GM18870 (cell line): ENCODE measurements around the gene C15orf40.
"Not testable (repeated sequence)": the region's sequence is repeated elsewhere in the genome, so short reads cannot be mapped to it uniquely, and the experiment has no call there.

Experiments
- ATAC-seq: cut with Tn5 transposase; IDR thresholded peaks from one replicate; pipeline ENCODE4 v1.9.1; 2021; ENCODE audit warnings: moderate library complexity; ENCODE audit not compliant: unreplicated experiment

C15orf40 gene

DNA sequence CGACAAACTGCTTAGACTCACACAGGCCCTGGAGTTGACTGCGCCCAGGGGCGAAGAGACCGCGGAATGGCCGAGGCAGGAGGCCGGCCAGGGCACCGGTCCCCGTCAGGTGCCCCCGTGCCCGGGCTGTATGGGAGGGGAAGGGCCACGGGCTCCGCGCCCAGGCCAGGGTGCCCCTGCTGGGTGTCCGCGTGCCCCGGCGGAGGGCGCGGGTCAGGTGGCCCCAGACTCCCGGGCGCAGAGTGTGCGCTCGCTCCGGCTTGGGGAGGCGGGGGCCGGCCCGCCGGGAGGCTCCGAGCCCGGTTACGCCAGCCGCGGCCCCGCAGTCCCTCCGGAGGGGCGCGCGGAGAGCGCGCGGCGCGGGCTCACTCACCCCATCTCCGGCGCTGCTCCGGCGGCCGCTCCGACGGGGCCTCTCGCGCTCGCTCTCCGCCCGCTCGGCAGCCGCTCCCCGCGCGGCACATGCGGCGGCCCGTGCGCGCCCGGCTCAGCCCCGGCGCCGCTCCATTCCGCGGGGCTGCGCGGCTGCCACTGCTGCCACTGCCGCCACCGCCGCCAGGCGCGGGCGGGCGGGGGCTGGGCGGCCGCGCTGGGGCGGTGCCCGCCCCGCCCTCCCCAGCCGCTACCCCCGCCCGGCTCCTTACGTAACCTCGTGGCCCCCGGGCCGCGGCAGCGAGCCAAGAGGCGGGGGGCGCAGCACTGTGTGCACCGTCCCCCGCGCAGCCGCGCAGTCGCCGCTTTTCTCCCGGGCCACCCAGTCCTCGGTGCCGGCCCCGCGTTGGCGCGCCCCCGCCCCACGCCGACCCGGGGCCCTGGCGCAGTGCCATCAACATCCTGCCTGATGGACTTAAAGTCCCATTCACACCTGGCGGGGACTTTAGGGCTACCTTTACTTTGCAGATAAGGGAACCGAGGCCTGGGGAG lies 59.0 kb downstream of the C15orf40 start, which contains the start of gene HOMER2:
HOMER2 (minus strand) TSS at position 563 of the 924 bp plus-strand sequence; CDS start at position 378, 185 bp downstream.
- no peak for ATAC-seq

DNA sequence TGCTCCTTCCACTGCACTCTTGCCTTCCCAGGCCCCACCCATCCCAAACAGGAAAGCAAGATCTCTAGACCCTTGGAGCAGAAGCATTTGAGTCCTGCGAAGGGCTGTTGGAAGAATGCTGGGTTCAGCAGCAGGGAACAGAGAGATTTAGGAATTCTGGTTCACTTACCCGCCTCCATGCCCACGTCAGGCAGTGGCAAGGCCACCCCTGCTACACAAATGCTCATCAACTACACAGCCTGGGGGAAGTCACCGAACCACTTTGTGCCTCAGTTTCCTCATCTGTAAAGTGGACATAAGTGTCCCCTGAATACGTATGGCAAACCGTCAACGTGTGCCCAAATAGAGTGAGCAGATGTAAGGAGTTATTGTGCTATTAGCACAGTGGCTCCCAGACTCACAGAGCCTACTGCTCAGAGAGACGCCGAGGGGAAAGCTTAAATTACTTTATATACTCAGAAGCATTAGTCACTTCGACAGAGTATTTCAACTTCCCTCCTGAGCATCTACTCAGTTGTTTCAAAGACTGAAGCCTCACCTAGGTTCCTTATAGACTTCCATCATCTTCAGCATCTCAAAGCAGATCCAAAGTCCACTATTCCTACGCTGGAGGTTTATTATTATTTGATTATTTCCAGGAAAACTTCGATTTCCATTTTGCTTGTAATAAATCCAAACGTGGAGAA lies 59.8 kb downstream of the C15orf40 start:
- no peak for ATAC-seq

DNA sequence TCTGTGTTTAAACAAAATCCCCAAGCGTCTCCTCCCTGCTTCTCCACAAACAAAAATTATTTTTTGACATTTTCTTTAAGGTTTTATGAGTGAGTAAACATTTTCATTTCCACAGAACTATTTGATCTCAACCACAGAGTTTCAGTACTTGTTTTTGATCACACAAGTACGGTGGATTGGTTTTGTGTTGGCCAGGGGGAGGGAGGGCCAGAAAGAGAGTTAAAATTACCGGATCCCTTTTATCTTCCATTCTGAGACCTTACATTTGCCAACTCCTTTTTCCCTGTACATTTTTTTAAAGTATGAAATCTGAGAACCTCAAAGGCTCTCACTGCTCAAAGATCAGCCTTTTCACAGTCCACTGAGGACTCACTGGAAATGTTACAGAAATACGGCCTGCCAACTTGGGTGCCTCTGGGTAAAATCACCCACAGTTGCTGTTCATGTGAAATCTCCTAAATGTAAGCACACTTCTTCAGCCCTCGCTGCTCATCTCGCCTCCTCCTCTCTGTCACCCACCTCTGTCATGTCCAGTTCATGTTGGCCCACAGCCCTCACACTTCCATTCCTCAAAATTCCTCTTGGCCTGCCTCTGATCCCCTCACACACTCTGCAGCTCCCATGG lies 60.6 kb downstream of the C15orf40 start:
- ATAC-seq, result peak; percentile 59

DNA sequence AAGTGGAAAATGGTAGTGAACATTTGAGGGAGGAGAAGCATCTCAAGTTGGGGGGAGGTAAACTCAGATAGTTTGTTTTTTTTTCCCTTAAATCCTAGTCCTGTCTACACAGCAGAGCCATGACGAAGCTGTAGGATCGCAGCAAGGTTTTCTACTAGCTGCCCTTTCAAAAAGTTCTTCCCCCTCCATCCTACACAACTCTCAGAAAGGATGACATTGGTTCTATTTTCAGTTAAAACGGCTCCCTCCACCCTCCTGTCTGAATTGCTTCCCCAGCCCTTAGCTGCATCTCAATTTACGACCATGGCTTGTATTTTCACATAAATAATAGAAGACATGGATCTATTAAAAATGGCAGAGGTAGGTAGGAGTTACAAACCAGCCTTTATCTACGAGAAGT lies 61.1 kb downstream of the C15orf40 start:
- ATAC-seq, result peak; percentile 3

DNA sequence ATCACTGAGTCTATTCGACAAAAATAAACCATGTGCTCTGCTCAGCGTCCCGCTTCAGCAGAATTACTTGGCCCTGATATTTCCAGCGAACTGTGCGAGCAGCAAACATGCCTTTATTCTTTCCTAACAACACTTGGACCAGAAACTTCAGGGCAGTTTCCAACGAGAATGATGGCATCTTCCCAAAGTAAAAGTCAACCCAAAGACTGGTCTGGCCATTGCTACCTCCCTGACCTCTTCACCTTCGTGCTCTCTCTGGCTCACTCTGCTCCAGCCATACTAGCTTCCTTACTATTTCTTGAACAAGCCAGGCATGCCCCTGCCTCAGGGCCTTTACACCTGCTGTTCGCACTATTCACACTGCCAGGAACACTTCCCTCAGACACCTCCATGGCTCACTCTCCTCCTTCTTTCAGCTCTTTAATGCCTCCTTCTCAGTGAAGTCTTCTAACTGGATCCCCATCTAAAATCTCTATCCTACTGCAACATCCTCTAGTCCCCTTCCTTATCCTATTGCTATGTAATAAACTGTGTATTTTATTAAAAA lies 65.2 kb downstream of the C15orf40 start:
- ATAC-seq, result no peak

DNA sequence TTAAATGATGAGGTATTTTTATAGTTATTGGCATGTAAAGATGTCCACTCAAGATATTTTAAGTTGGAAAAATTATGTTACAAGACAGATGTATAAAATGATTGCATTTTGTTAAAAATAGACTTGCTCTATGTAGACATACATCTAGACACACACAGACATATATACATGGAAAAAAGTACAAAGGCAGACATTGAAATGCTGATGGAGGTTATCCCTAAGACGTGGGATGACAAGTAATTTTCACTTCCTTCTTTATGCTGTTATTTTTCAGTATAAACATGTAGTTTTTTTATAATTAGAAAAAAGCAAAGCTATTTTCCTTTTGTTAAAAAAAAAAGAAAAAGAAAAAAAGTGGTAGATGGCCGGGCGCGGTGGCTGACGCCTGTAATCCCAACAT lies 66.1 kb downstream of the C15orf40 start:
- ATAC-seq, result no peak

DNA sequence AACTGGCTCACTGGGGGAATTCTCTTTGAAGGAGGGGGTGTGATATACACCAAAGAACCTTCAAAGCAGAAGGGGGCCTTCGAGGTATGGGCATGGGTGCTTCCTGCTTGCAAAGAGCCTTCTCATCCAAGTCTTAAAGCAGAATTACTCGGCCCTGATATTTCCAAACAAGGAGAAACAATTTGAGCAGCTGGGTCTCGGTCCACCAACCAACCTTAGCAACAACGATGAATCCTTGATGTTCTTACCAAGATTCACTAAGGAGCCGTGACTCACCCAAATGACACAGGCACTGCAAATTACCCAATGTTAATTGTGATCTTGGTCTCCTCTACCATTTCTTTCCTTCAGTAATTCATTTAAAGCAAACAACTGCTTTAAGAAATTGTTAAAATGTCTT lies 66.6 kb downstream of the C15orf40 start:
- ATAC-seq, result no peak

DNA sequence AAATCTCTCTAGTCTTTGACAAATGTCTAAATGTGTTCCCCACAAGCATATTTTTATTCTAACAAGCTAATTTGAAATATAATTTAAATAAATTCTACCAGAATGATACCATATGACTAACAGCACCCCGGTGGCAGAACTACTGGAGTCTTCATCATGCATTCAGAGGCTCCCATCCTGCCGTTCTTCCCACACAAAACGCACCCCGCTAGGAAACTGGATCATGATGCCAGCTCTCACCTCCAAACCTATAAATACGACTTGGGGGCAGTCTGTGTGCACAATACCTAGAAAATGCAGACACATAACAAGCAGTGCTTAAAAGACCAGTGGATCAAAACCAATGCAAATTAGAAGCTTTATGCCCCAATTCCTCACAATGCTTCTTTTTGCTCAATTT lies 67.4 kb downstream of the C15orf40 start:
- no peak for ATAC-seq

DNA sequence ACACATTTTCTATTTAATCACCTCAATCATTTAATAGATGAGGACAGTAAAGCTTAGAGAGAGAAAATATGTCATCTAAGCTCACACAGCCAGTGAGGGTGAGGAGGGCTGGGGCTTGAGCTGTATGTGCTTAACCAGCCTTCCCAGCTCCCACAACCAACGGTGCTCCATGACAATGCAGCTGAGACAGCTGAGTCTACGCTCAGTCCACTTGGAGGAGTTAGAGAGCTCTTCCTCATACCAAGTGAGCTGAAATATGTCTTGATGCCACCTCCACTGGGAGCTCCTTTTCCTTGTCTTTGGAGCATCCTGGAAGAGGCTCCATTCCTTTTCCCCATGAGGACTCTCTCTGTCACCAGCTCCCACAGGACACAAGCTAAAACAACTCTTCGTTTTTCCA lies 68.3 kb downstream of the C15orf40 start:
- ATAC-seq, result no peak

DNA sequence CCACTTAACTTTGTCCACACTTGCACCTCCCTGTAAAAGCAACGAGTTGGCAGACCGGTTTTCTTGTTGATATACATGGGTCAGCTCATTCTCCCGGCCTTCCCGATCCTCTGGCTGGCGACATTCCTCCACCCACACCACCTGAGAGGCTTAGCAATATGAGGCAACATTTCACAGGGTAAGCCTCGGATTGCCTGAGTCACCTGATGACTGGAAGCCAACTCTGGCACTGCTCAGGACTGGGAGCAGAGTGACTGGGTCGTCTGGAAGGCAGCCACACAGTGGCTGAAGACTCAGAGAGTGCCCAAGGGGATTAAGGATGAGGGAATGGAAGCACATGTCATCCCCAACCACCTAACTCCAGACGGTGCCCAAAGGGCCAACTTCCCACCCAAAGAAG lies 68.7 kb downstream of the C15orf40 start:
- ATAC-seq, result no peak

DNA sequence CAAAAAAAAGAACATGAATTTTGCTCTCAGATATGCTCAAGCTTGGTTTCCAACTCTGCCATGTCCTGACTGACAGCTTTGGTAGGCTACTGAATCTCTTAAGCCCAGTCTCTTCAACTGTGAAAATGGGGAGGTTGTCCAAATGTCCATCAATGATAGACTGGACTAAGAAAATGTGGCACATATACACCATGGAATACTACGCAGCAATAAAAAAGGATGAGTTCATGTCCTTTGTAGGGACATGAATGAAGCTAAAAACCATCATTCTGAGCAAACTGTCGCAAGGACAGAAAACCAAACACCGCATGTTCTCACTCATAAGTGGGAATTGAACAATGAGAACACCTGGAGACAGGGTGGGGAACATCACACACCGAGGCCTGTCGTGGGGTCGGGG lies 71.8 kb downstream of the C15orf40 start:
- ATAC-seq, result not testable (repeated sequence)
